ENCODE results near the gene KATNAL2.
"Not testable (repeated sequence)": the region's sequence is repeated elsewhere in the genome, so short reads cannot be mapped to it uniquely, and the experiment has no call there.

The KATNAL2 gene

GRCh38 chr18:47028738-47029137, 111.3 kb downstream of the KATNAL2 start:
- H3K27ac ChIP-seq; H3K4me2 ChIP-seq; H3K36me3 ChIP-seq; H3K9ac ChIP-seq; H4K20me1 ChIP-seq; H3K4me1 ChIP-seq; H3K27me3 ChIP-seq; H3K4me3 ChIP-seq; H3K9me3 ChIP-seq (replicated peaks in 1 of 11): not testable (repeated sequence)

- H3K4me2 ChIP-seq; H3K4me3 ChIP-seq; H3K9me3 ChIP-seq (replicated peaks in 1 of 11); H3K9ac ChIP-seq; H3K4me1 ChIP-seq; H3K27ac ChIP-seq; H3K27me3 ChIP-seq; H3K36me3 ChIP-seq; H4K20me1 ChIP-seq: not testable (repeated sequence)
Observed at GRCh38 chr18:47029684-47030353, 112.4 kb downstream of the KATNAL2 start.

- not testable (repeated sequence) for H4K20me1 ChIP-seq; H3K9me3 ChIP-seq (replicated peaks in 1 of 11); H3K4me3 ChIP-seq; H3K4me1 ChIP-seq; H3K27ac ChIP-seq; H3K36me3 ChIP-seq; H3K9ac ChIP-seq; H3K4me2 ChIP-seq; H3K27me3 ChIP-seq
Observed at GRCh38 chr18:47030887-47031286, 113.5 kb downstream of the KATNAL2 start.

GRCh38 chr18:47032945-47033344, 115.5 kb downstream of the KATNAL2 start:
- H3K9me3 ChIP-seq (replicated peaks in 1 of 11) = peaks cover 0 to 8% (median 0%) of the 10 kb centered on the region in 11 experiments; a peak in 5 of 22 replicates
- no peaks in the 10 kb centered on the region for H3K4me1 ChIP-seq
- no peak overlapping the region for H3K4me3 ChIP-seq
- TF ChIP-seq Cebpa-rat (IDR thresholded peaks at IDR 0.05) = no peak
- H3K9ac ChIP-seq = no peak overlapping the region
- no peaks in the 10 kb centered on the region for H4K20me1 ChIP-seq
- H3K4me2 ChIP-seq = no peak overlapping the region
- H3K36me3 ChIP-seq = no peaks in the 10 kb centered on the region
- H3K27ac ChIP-seq = no peak overlapping the region
- H3K27me3 ChIP-seq = no peaks in the 10 kb centered on the region

- H3K27me3 ChIP-seq; H3K27ac ChIP-seq; H3K9ac ChIP-seq; H3K4me1 ChIP-seq; H3K4me3 ChIP-seq; H3K9me3 ChIP-seq (replicated peaks in 1 of 11); H4K20me1 ChIP-seq; H3K36me3 ChIP-seq; H3K4me2 ChIP-seq: not testable (repeated sequence)
Observed at GRCh38 chr18:47034591-47034990, 117.2 kb downstream of the KATNAL2 start.

- H3K4me2 ChIP-seq = no peak within 1 kb of the TSS
- no peak within 1 kb of the TSS for H3K27ac ChIP-seq
- H3K4me1 ChIP-seq = no peaks in the 10 kb centered on the region
- no peaks in the 10 kb centered on the region for H3K27me3 ChIP-seq
- H4K20me1 ChIP-seq = no peaks in the 10 kb centered on the region
- no peaks in the 10 kb centered on the region for H3K36me3 ChIP-seq
- no peak for TF ChIP-seq Cebpa-rat (IDR thresholded peaks at IDR 0.05)
- H3K4me3 ChIP-seq = no peak within 1 kb of the TSS
- H3K9me3 ChIP-seq (replicated peaks in 1 of 11) = peaks cover 0 to 4% (median 0%) of the 10 kb centered on the region in 11 experiments; a peak in 1 of 22 replicates
- H3K9ac ChIP-seq = no peak within 1 kb of the TSS
Observed at GRCh38 chr18:47035156-47035671, 117.8 kb downstream of the KATNAL2 start, which contains the start of gene ELOA2. Gene ELOA2 (minus strand): TSS chr18:47035621. CDS start chr18:47035264, 357 bp downstream.

GRCh38 chr18:47036298-47036874, 119.0 kb downstream of the KATNAL2 start:
- Histone ChIP-seq H3K36me3 (no peaks in the 10 kb centered on the region), H3K27me3 (no peaks in the 10 kb centered on the region), H3K27ac (no peak overlapping the region), H3K4me3 (no peak overlapping the region), H3K4me1 (no peaks in the 10 kb centered on the region), H3K9me3 (replicated peaks in 1 of 11) (peaks cover 0 to 4% (median 0%) of the 10 kb centered on the region in 11 experiments; a peak in 4 of 22 replicates), H3K4me2 (no peak overlapping the region), H3K9ac (no peak overlapping the region), H4K20me1 (no peaks in the 10 kb centered on the region)
- TF ChIP-seq Cebpa-rat (IDR thresholded peaks at IDR 0.05) = no peak

GRCh38 chr18:47036927-47037578, 119.7 kb downstream of the KATNAL2 start:
- TF ChIP-seq Cebpa-rat (IDR thresholded peaks at IDR 0.05) = no peak
- Histone ChIP-seq H3K27ac (no peak overlapping the region), H3K4me3 (no peak overlapping the region), H3K4me1 (no peaks in the 10 kb centered on the region), H3K9me3 (replicated peaks in 1 of 11) (peaks cover 0 to 10% (median 5%) of the 10 kb centered on the region in 11 experiments; a peak in 11 of 22 replicates), H3K4me2 (no peak overlapping the region), H3K27me3 (no peaks in the 10 kb centered on the region), H4K20me1 (no peaks in the 10 kb centered on the region), H3K36me3 (no peaks in the 10 kb centered on the region), H3K9ac (no peak overlapping the region)

GRCh38 chr18:47040982-47041381, 123.6 kb downstream of the KATNAL2 start:
- no peak overlapping the region for H3K27ac ChIP-seq
- H3K4me3 ChIP-seq = no peak overlapping the region
- TF ChIP-seq Cebpa-rat (IDR thresholded peaks at IDR 0.05) = no peak
- peaks cover 0 to 2% (median 0%) of the 10 kb centered on the region in 10 experiments; a peak in 1 of 20 replicates for H3K4me1 ChIP-seq
- H3K27me3 ChIP-seq = no peaks in the 10 kb centered on the region
- no peak overlapping the region for H3K4me2 ChIP-seq
- no peaks in the 10 kb centered on the region for H3K36me3 ChIP-seq
- H3K9ac ChIP-seq = no peak overlapping the region
- H3K9me3 ChIP-seq (replicated peaks in 1 of 11) = peaks cover 0 to 11% (median 6%) of the 10 kb centered on the region in 11 experiments; a peak in 13 of 22 replicates
- no peaks in the 10 kb centered on the region for H4K20me1 ChIP-seq

- TF ChIP-seq Cebpa-rat (IDR thresholded peaks at IDR 0.05) = no peak
- Histone ChIP-seq H3K27me3 (no peaks in the 10 kb centered on the region), H3K4me1 (peaks cover 0 to 12% (median 10%) of the 10 kb centered on the region in 10 experiments; a peak in 14 of 20 replicates), H3K4me3 (no peak overlapping the region), H3K9me3 (replicated peaks in 1 of 11) (no peaks in the 10 kb centered on the region), H3K9ac (no peak overlapping the region), H3K27ac (no peak overlapping the region), H3K4me2 (no peak overlapping the region), H4K20me1 (no peaks in the 10 kb centered on the region), H3K36me3 (no peaks in the 10 kb centered on the region)
Observed at GRCh38 chr18:47050468-47050867, 133.1 kb downstream of the KATNAL2 start.
